SK-N-SH (cell line): Measurements from ENCODE around the gene RABGGTA. TPM values are rescaled to one million over a fixed set of nuclear protein-coding genes. Genes with fewer than 3 reads are reported as not detected.

Experiments
- CTCF ChIA-PET: fragments of 300-600, 350-600 bp; formaldehyde crosslinking; extraction: SDS; loops from one replicate; lab custom pipeline; 2021; lab: Yijun Ruan, JAX
- POLR2A ChIA-PET: fragments of 350-600 bp; sonication (Branson Sonifier 250); formaldehyde crosslinking; extraction: SDS; loops from one replicate; lab custom pipeline; 2020; ENCODE audit warnings: antibody characterized with exemption, inconsistent platforms; lab: Yijun Ruan, JAX
- DNase-seq: peaks from one replicate; pipeline ENCODE4 v3.0.0; 2012
- H2AFZ ChIP-seq: fragments of 200-600 bp; sonication (generic); 2 replicates; pipeline ENCODE4 v1.8.1; 2016; ENCODE audit warnings: antibody characterized with exemption, mild to moderate bottlenecking, low read depth
- H3F3A ChIP-seq: fragments of 200-600 bp; sonication (generic); replicated peaks from 2 replicates; pipeline ENCODE3; 2016; ENCODE audit warnings: antibody characterized with exemption, mild to moderate bottlenecking; ENCODE audit not compliant: insufficient read depth
- H3K27ac ChIP-seq, 2 experiments: fragments of 200-500 bp in 1 of 2; fragments of 200-600 bp in 1 of 2; sonication (Bioruptor generic) in 1 of 2; sonication (generic), shearing (Covaris generic) in 1 of 2; 2 replicates each; pipeline versions ENCODE4 v1.5.1 to v1.6.1; 2014 to 2016; ENCODE audit warnings: low read depth in 2 of 2, inconsistent platforms in 1 of 2, low read length in 1 of 2, mild to moderate bottlenecking in 1 of 2, mixed read lengths in 1 of 2
- H3K27me3 ChIP-seq: fragments of 200-600 bp; sonication (generic), shearing (Covaris generic); 2 replicates; pipeline ENCODE4 v1.6.1; 2016; ENCODE audit warnings: mixed run types; ENCODE audit not compliant: insufficient read depth
- H3K36me3 ChIP-seq, 2 experiments: fragments of 200-500 bp in 1 of 2; fragments of 200-600 bp in 1 of 2; sonication (Bioruptor generic) in 1 of 2; sonication (generic) in 1 of 2; replicated peaks in 1 of 2; 2 replicates each; pipeline versions ENCODE3 to v1.5.1; 2014 to 2016; ENCODE audit warnings: low read length in 1 of 2, mild to moderate bottlenecking in 1 of 2; ENCODE audit not compliant: insufficient read depth in 2 of 2, control insufficient read depth in 1 of 2
- H3K4me1 ChIP-seq, 2 experiments: fragments of 200-500 bp in 1 of 2; fragments of 200-600 bp in 1 of 2; sonication (Bioruptor generic) in 1 of 2; sonication (generic), shearing (Covaris generic) in 1 of 2; 2 replicates each; pipeline versions ENCODE4 v1.5.1 to v1.6.1; 2014 to 2016; ENCODE audit warnings: low read depth in 1 of 2, low read length in 1 of 2, mixed run types in 1 of 2; ENCODE audit not compliant: insufficient read depth in 2 of 2, control insufficient read depth in 1 of 2
- H3K4me2 ChIP-seq: fragments of 200-600 bp; sonication (generic), shearing (Covaris generic); 2 replicates; pipeline ENCODE4 v1.6.1; 2017; ENCODE audit warnings: mixed run types
- H3K4me3 ChIP-seq, 2 experiments: fragments of 200-500 bp in 1 of 2; fragments of 200-600 bp in 1 of 2; sonication (Bioruptor generic) in 1 of 2; sonication (generic), shearing (Covaris generic) in 1 of 2; 2 replicates each; pipeline versions ENCODE4 v1.5.1 to v1.8.1; 2014 to 2016; ENCODE audit warnings: low read depth in 2 of 2, inconsistent platforms in 1 of 2, low read length in 1 of 2, mild to moderate bottlenecking in 1 of 2, mixed read lengths in 1 of 2, moderate library complexity in 1 of 2
- H3K79me2 ChIP-seq: fragments of 200-600 bp; sonication (generic); 2 replicates; pipeline ENCODE4 v1.8.1; 2017; ENCODE audit warnings: mild to moderate bottlenecking; ENCODE audit not compliant: insufficient read depth
- H3K9ac ChIP-seq: fragments of 200-600 bp; sonication (generic); 2 replicates; pipeline ENCODE4 v1.6.1; 2017; ENCODE audit warnings: mixed run types
- H3K9me2 ChIP-seq: fragments of 200-600 bp; sonication (generic); 2 replicates; pipeline ENCODE4 v1.6.1; 2017; ENCODE audit warnings: mixed run types
- H3K9me3 ChIP-seq: fragments of 200-600 bp; sonication (generic); 2 replicates; pipeline ENCODE4 v1.6.1; 2017; ENCODE audit warnings: mixed run types, mild to moderate bottlenecking, moderate library complexity
- H4K20me1 ChIP-seq: fragments of 200-600 bp; sonication (generic); 2 replicates; pipeline ENCODE4 v1.6.1; 2017; ENCODE audit warnings: mild to moderate bottlenecking, mixed run types; ENCODE audit not compliant: insufficient read depth
- CHD2 ChIP-seq: fragments of 150-350 bp; IDR thresholded peaks from 2 replicates; pipeline ENCODE4 v1.6.1; 2018; ENCODE audit warnings: low read length; ENCODE audit not compliant: partially characterized antibody
- ELF1 ChIP-seq: IDR thresholded peaks from 2 replicates; pipeline ENCODE4 v1.4.0; 2012
- EP300 ChIP-seq, 2 experiments: IDR thresholded peaks; 2 replicates each; pipeline versions ENCODE4 v1.4.0 to v1.6.1; 2012; ENCODE audit warnings: borderline replicate concordance in 1 of 2, low read depth in 1 of 2, low read length in 1 of 2
- FOSL2 ChIP-seq: IDR thresholded peaks from 2 replicates; pipeline ENCODE4 v1.4.0; 2012; ENCODE audit warnings: low read depth, mild to moderate bottlenecking, moderate library complexity, borderline replicate concordance
- FOXJ3 ChIP-seq: sonication (generic); formaldehyde crosslinking; IDR thresholded peaks from 2 replicates; pipeline ENCODE4 v1.5.1; 2020; ENCODE audit warnings: mild to moderate bottlenecking, missing genetic modification reagents
- GABPA ChIP-seq: IDR thresholded peaks from 2 replicates; pipeline ENCODE4 v1.4.0; 2012; ENCODE audit warnings: low read depth, mild to moderate bottlenecking
- GATA2 ChIP-seq: sonication (generic); formaldehyde crosslinking; IDR thresholded peaks from 2 replicates; pipeline ENCODE4 v1.5.0; 2020; ENCODE audit warnings: mild to moderate bottlenecking, missing genetic modification reagents
- IRF3 ChIP-seq: fragments of 150-350 bp; IDR thresholded peaks from 2 replicates; pipeline ENCODE4 v1.6.1; 2016; ENCODE audit warnings: mild to moderate bottlenecking, low read depth, low read length
- MXI1 ChIP-seq: IDR thresholded peaks from 2 replicates; pipeline ENCODE4 v1.6.1; 2012; ENCODE audit warnings: mild to moderate bottlenecking, low read depth, low read length, improper control_type of control experiment
- NFIC ChIP-seq: IDR thresholded peaks from 2 replicates; pipeline ENCODE4 v1.4.0; 2012; ENCODE audit warnings: borderline replicate concordance
- PBX3 ChIP-seq: IDR thresholded peaks from 2 replicates; pipeline ENCODE4; 2012
- RAD21 ChIP-seq: IDR thresholded peaks from 2 replicates; pipeline ENCODE4 v1.6.1; 2012; ENCODE audit warnings: mild to moderate bottlenecking, low read length
- RCOR1 ChIP-seq: fragments of 150-350 bp; IDR thresholded peaks from 2 replicates; pipeline ENCODE4 v1.6.1; 2017; ENCODE audit warnings: antibody characterized with exemption, low read length
- REST ChIP-seq: IDR thresholded peaks from 2 replicates; pipeline ENCODE4 v1.6.1; 2012; ENCODE audit warnings: mild to moderate bottlenecking, low read depth, low read length, moderate library complexity
- RFX5 ChIP-seq: IDR thresholded peaks from 2 replicates; pipeline ENCODE4 v1.6.1; 2012; ENCODE audit warnings: mild to moderate bottlenecking, improper control_type of control experiment, low read length
- RXRA ChIP-seq: IDR thresholded peaks from 2 replicates; pipeline ENCODE4 v1.4.0; 2012; ENCODE audit warnings: low read depth, mild to moderate bottlenecking, borderline replicate concordance
- SIN3A ChIP-seq: IDR thresholded peaks from 2 replicates; pipeline ENCODE4 v1.6.1; 2012; ENCODE audit warnings: low read depth, mild to moderate bottlenecking, low read length, moderate library complexity, borderline replicate concordance
- TCF12 ChIP-seq: IDR thresholded peaks from 2 replicates; pipeline ENCODE4 v1.4.0; 2012
- USF1 ChIP-seq: IDR thresholded peaks from 2 replicates; pipeline ENCODE4 v1.4.0; 2012; ENCODE audit warnings: low read depth, borderline replicate concordance
- WGBS: methylation state at CpG from one replicate; pipeline ENCODE4 v1.1.6; 2017; ENCODE audit warnings: low lambda C conversion rate; 5-methylcytosine and 5-hydroxymethylcytosine counted together
- polyA plus RNA-seq, 3 experiments: library from polyadenylated mRNA; depleted of rRNA; stranded (reverse); fragments of >200 nt; gene quantifications; 2 replicates each; pipeline ENCODE4 v1.2.3, GENCODE V29; 2012

Gene RABGGTA
- polyA plus RNA-seq, 1 of the 3 experiments (the other 2 are of a cell fraction), result 59.4 TPM

- no peak overlapping the region for H2AFZ ChIP-seq
- H3K4me2 ChIP-seq, result no peak overlapping the region
- ChIA-PET CTCF (interaction anchor here (0.9 to 4.9 kb wide), 6 partner anchors 13 to 162 kb away, joined by 3 to 37 read pairs (median 6); partner anchors contain the start of genes CIDEB and TINF2), POLR2A (no interaction called here)
- no peak overlapping the region for H3K27ac ChIP-seq
- no peak overlapping the region for H3K4me3 ChIP-seq
- WGBS, result 85% methylated on average over 8 of the region's 8 CpGs
- H3K4me1 ChIP-seq, result peaks cover 6 to 10% of the 10 kb centered on the region in 2 experiments; a peak in 2 of 4 replicates
- peaks cover 0 to 31% of the 10 kb centered on the region in 2 experiments for H3K36me3 ChIP-seq
- no peaks in the 10 kb centered on the region for H3K9me3 ChIP-seq
- H3K79me2 ChIP-seq, result no peaks in the 10 kb centered on the region; the same call in 1 of the 2 replicates
- no peaks in the 10 kb centered on the region for H3K9me2 ChIP-seq
- no peaks in the 10 kb centered on the region for H3F3A ChIP-seq
- no peak for TF ChIP-seq GABPA
- TF ChIP-seq SIN3A, result no peak
- no peak for TF ChIP-seq RAD21
- no peak for TF ChIP-seq FOXJ3 (CRISPR knock-in tag)
- no peak for TF ChIP-seq USF1
- no peak for TF ChIP-seq GATA2 (CRISPR knock-in tag)
- no peaks in the 10 kb centered on the region for H3K27me3 ChIP-seq
- H4K20me1 ChIP-seq, result no peaks in the 10 kb centered on the region
- no peak for DNase-seq
- H3K9ac ChIP-seq, result no peak overlapping the region
Measured at GRCh38 chr14:24269368-24269767, 2.0 kb downstream of the RABGGTA start.

GRCh38 chr14:24268225-24268624 lies 3.2 kb downstream of the RABGGTA start:
- CTCF ChIA-PET, result interaction anchor here (1.0 to 4.9 kb wide), 6 partner anchors 9 to 40 kb away, joined by 3 to 37 read pairs (median 4); partner anchors contain the start of genes CIDEB and TINF2
- no peak overlapping the region for H3K4me3 ChIP-seq
- H3F3A ChIP-seq, result no peaks in the 10 kb centered on the region
- H3K79me2 ChIP-seq, result no peaks in the 10 kb centered on the region; the same call in 1 of the 2 replicates
- no peaks in the 10 kb centered on the region for H3K27me3 ChIP-seq
- no peak for DNase-seq
- POLR2A ChIA-PET, result no interaction called here
- WGBS, result 65% methylated on average over 2 of the region's 9 CpGs
- TF ChIP-seq TCF12, result no peak
- no peak for TF ChIP-seq IRF3
- TF ChIP-seq MXI1, result no peak
- TF ChIP-seq FOSL2, result no peak
- TF ChIP-seq RCOR1, result no peak
- no peak for TF ChIP-seq FOXJ3 (CRISPR knock-in tag)
- no peak for TF ChIP-seq NFIC
- no peak for TF ChIP-seq SIN3A
- TF ChIP-seq REST, result no peak
- TF ChIP-seq PBX3, result no peak
- no peak for TF ChIP-seq USF1
- TF ChIP-seq RAD21, result no peak
- no peak for TF ChIP-seq GABPA
- TF ChIP-seq CHD2, result no peak
- no peak for TF ChIP-seq RXRA
- TF ChIP-seq ELF1, result no peak
- no peak for TF ChIP-seq RFX5
- no peak for TF ChIP-seq EP300 (IDR thresholded peaks at IDR 0.05; ENCODE audit: borderline replicate concordance in 1 of 2, low read depth in 1 of 2, low read length in 1 of 2)
- no peaks in the 10 kb centered on the region for H3K9me2 ChIP-seq
- H3K36me3 ChIP-seq, result peaks cover 0 to 31% of the 10 kb centered on the region in 2 experiments
- H2AFZ ChIP-seq, result no peak overlapping the region
- H4K20me1 ChIP-seq, result no peaks in the 10 kb centered on the region
- H3K27ac ChIP-seq, result no peak overlapping the region
- no peak overlapping the region for H3K4me2 ChIP-seq
- no peak overlapping the region for H3K9ac ChIP-seq
- peaks cover 6 to 8% of the 10 kb centered on the region in 2 experiments; a peak in 2 of 4 replicates for H3K4me1 ChIP-seq
- H3K9me3 ChIP-seq, result no peaks in the 10 kb centered on the region
